A673 (cell line): ENCODE measurements around the gene KAZN. TPM values are rescaled to one million over a fixed set of nuclear protein-coding genes. Genes with fewer than 3 reads are reported as not detected.

ENCODE experiments used
- BruUV-seq: library from RNA; stranded (reverse); fragments of 400-500 nt; replicated peaks from 2 replicates; lab custom pipeline; 2021; lab: Mats Ljungman, UMichigan
- CTCF ChIA-PET: fragments of 300-600 bp; sonication (Branson Sonifier 250); formaldehyde crosslinking; loops from one replicate; lab custom pipeline; 2022; ENCODE audit warnings: antibody characterized with exemption; lab: Charles Lee
- POLR2A ChIA-PET: fragments of 300-600 bp; sonication (Branson Sonifier 250); formaldehyde crosslinking; loops from one replicate; lab custom pipeline; 2022; ENCODE audit warnings: antibody characterized with exemption; ENCODE audit not compliant: low non-redundant PET; lab: Charles Lee
- DNase-seq: peaks from one replicate; pipeline ENCODE4 v3.0.0-alpha.2; 2015; ENCODE audit warnings: low spot score
- H3K27ac ChIP-seq: fragments of 200-600 bp; sonication (generic); 2 replicates; pipeline ENCODE4 v1.5.1; 2016; ENCODE audit warnings: mixed run types, low read depth, mild to moderate bottlenecking, mixed read lengths, antibody characterized with exemption, low read length; ENCODE audit not compliant: poor library complexity, severe bottlenecking
- H3K27me3 ChIP-seq: fragments of 200-600 bp; sonication (generic); replicated peaks from 2 replicates; pipeline ENCODE4 v1.6.1; 2017; ENCODE audit warnings: mixed run types, low read depth, mild to moderate bottlenecking, mixed read lengths, antibody characterized with exemption, low read length; ENCODE audit not compliant: insufficient read depth, poor library complexity
- H3K36me3 ChIP-seq: fragments of 200-600 bp; sonication (generic); 2 replicates; pipeline ENCODE4 v1.6.1; 2016; ENCODE audit warnings: mixed run types, mild to moderate bottlenecking, mixed read lengths, antibody characterized with exemption, low read length; ENCODE audit not compliant: insufficient read depth, poor library complexity, severe bottlenecking
- H3K4me1 ChIP-seq: fragments of 200-600 bp; sonication (generic); 2 replicates; pipeline ENCODE4 v1.6.1; 2017; ENCODE audit warnings: mixed run types, mild to moderate bottlenecking, mixed read lengths, antibody characterized with exemption, low read length; ENCODE audit not compliant: insufficient read depth, poor library complexity, severe bottlenecking
- H3K4me3 ChIP-seq: fragments of 200-600 bp; sonication (generic); 2 replicates; pipeline ENCODE4 v1.5.1; 2016; ENCODE audit warnings: low read depth, mixed run types, mild to moderate bottlenecking, mixed read lengths, low read length; ENCODE audit not compliant: poor library complexity, severe bottlenecking
- H3K9me3 ChIP-seq: fragments of 200-600 bp; sonication (generic); 2 replicates; pipeline ENCODE4 v1.6.1; 2016; ENCODE audit warnings: mixed run types, low read depth, mild to moderate bottlenecking, mixed read lengths, antibody characterized with exemption, low read length; ENCODE audit not compliant: poor library complexity, severe bottlenecking
- EZH2 ChIP-seq: fragments of 200-600 bp; sonication (generic); IDR thresholded peaks from 2 replicates; pipeline ENCODE4 v1.6.1; 2017; ENCODE audit warnings: borderline replicate concordance, low read depth, mild to moderate bottlenecking, mixed read lengths, antibody characterized with exemption, low read length; ENCODE audit not compliant: poor library complexity, severe bottlenecking
- intact Hi-C: fragments of 100-400 bp; cut with micrococcal nuclease; formaldehyde crosslinking; loops from one replicate; pipeline ENCODE4 v1.10.0; 2022; ENCODE audit not compliant: unreplicated experiment
- total RNA-seq: library from RNA; stranded (reverse); gene quantifications from 2 replicates; pipeline ENCODE4 v1.2.3, GENCODE V29; 2021
- TF ChIP-seq, protein P1 (sequence below): fragments of 300-800, 200-600 bp; sonication (generic); conservative IDR thresholded peaks from 2 replicates; pipeline ENCODE4 v1.5.1; 2017; ENCODE audit warnings: low read depth, mild to moderate bottlenecking, antibody characterized with exemption, low read length, moderate library complexity, mixed read lengths

The KAZN gene
- total RNA-seq, 1 experiment from 2014 or later: 8.0 TPM

DNA sequence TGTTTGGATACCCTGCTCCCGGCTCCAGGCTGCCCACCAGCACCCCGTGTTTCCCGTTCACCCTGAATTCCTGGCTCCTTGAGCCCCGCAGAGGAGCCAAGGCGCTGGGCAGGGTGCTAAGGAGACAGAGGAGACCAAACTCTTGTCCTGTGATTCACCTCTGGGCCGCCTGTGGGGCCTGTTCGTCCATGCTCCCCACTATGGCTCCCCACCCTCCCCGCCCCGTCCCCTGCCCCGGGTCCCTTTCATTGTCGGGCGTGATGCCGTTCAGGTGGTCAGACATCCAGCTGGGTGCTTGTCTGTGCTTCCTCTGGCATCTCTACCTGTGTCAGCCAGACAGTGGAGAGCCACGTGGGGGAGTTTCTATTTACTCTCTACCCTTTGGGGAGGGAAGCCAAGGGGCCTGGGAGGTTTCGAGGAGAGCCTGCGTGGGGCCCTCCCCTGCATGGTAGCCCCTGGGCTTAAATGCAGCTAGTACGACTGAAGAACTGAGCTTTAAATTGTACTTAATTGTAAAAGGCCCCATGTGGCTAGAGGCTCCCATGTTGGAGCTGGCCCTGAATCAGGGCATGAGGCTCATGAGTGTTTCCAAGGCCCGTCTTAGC lies 333.7 kb downstream of the KAZN start:
- intact Hi-C loops: no loop called here
- no peaks in the 10 kb centered on the region for H3K27me3 ChIP-seq
- no peak for TF ChIP-seq EZH2
- TF ChIP-seq, protein P1, sequence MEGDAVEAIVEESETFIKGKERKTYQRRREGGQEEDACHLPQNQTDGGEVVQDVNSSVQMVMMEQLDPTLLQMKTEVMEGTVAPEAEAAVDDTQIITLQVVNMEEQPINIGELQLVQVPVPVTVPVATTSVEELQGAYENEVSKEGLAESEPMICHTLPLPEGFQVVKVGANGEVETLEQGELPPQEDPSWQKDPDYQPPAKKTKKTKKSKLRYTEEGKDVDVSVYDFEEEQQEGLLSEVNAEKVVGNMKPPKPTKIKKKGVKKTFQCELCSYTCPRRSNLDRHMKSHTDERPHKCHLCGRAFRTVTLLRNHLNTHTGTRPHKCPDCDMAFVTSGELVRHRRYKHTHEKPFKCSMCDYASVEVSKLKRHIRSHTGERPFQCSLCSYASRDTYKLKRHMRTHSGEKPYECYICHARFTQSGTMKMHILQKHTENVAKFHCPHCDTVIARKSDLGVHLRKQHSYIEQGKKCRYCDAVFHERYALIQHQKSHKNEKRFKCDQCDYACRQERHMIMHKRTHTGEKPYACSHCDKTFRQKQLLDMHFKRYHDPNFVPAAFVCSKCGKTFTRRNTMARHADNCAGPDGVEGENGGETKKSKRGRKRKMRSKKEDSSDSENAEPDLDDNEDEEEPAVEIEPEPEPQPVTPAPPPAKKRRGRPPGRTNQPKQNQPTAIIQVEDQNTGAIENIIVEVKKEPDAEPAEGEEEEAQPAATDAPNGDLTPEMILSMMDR: no peak
- no peak overlapping the region for H3K4me3 ChIP-seq
- H3K4me1 ChIP-seq: no peaks in the 10 kb centered on the region
- H3K27ac ChIP-seq: no peak overlapping the region
- BruUV-seq: no TSS peak
- H3K36me3 ChIP-seq: no peaks in the 10 kb centered on the region
- ChIA-PET POLR2A (no interaction called here), CTCF (interaction anchor here (0.6 kb wide), 1 partner anchor 115 kb away, joined by 5 read pairs; no protein-coding TSS in a partner anchor)
- no peak for DNase-seq
- H3K9me3 ChIP-seq: no peaks in the 10 kb centered on the region

DNA sequence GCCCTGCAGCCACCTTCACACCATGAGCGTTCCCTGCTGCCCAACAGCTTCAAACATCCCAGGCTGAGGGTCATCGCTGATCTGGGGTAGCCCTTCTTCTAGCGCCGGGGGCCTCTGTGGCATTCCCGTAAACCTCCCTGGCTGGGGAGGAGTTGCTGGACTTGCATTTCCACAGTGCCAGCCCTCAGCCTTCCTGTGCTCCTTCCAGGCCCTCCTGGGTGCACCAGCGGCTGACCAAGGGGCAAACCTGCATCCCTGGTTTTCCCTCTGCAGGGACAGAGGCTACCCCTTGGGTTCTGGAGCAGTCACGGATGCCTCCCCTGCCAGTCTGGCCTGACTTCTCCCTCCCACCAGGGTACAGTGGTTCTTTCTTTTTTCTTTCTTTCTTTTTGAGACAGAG lies 336.4 kb downstream of the KAZN start:
- no TSS peak for BruUV-seq
- ChIA-PET CTCF (no interaction called here), POLR2A (no interaction called here)
- Histone ChIP-seq H3K4me3 (no peak overlapping the region), H3K27ac (no peak overlapping the region), H3K9me3 (no peaks in the 10 kb centered on the region), H3K4me1 (no peaks in the 10 kb centered on the region), H3K36me3 (no peaks in the 10 kb centered on the region), H3K27me3 (no peaks in the 10 kb centered on the region)
- DNase-seq: no peak
- intact Hi-C loops: no loop called here
- TF ChIP-seq, protein P1: no peak

- CTCF ChIA-PET: no interaction called here
- H3K27me3 ChIP-seq: no peaks in the 10 kb centered on the region
- BruUV-seq: no TSS peak
- TF ChIP-seq EZH2: no peak
- TF ChIP-seq, protein P1: no peak
- POLR2A ChIA-PET: no interaction called here
- no peak for DNase-seq
- H3K9me3 ChIP-seq: no peaks in the 10 kb centered on the region
- no peak overlapping the region for H3K4me3 ChIP-seq
- H3K36me3 ChIP-seq: no peaks in the 10 kb centered on the region
- H3K4me1 ChIP-seq: no peaks in the 10 kb centered on the region
- H3K27ac ChIP-seq: no peak overlapping the region
- intact Hi-C loops: no loop called here
These were observed 338.3 kb downstream of the KAZN start for GRCh38 chr1:14936815-14937214.
